Naive thymus-derived CD4-positive, alpha-beta T cell (primary cell): ENCODE results near the gene ATP23. TPM values are rescaled to one million over a fixed set of nuclear protein-coding genes. Genes with fewer than 3 reads are reported as not detected.

ENCODE experiments used
- ATAC-seq: fragments of 150-1000 bp; cut with Tn5 transposase; 2 replicates; pipeline ENCODE4 v1.10.0; 2021; ENCODE audit warnings: mild to moderate bottlenecking, moderate library complexity
- CTCF ChIA-PET: fragments of 350-600 bp; sonication (Branson Sonifier 250); formaldehyde crosslinking; loops from one replicate; lab custom pipeline; 2021; ENCODE audit warnings: antibody characterized with exemption; lab: Charles Lee
- POLR2A ChIA-PET: fragments of 350-600 bp; sonication (Branson Sonifier 250); formaldehyde crosslinking; loops from one replicate; lab custom pipeline; 2021; ENCODE audit warnings: antibody characterized with exemption, inconsistent platforms; lab: Charles Lee
- DNase-seq, 9 donors: peaks; one replicate each; pipeline versions ENCODE4 v3.0.0 to v3.0.0-alpha.2; 2020 to 2022; ENCODE audit warnings: mixed read lengths in 1 of 9
- H3K27ac ChIP-seq: one replicate; pipeline ENCODE4 v1.7.0; 2013; ENCODE audit warnings: mild to moderate bottlenecking, low read depth, low read length, moderate library complexity
- H3K27me3 ChIP-seq, 2 donors: one replicate each; pipeline ENCODE4 v1.7.0; 2013; ENCODE audit warnings: low read length in 2 of 2, mild to moderate bottlenecking in 2 of 2, moderate library complexity in 2 of 2; ENCODE audit not compliant: control insufficient read depth in 2 of 2, insufficient read depth in 2 of 2
- H3K36me3 ChIP-seq, 3 experiments: 1 replicate in 2 of 3; 2 replicates in 1 of 3; pipeline ENCODE4 v1.7.0; 2013; ENCODE audit warnings: low read length in 3 of 3, mild to moderate bottlenecking in 3 of 3, moderate library complexity in 1 of 3; ENCODE audit not compliant: insufficient read depth in 3 of 3, control insufficient read depth in 2 of 3
- H3K4me1 ChIP-seq, 2 donors: one replicate each; pipeline ENCODE4 v1.7.0; 2013; ENCODE audit warnings: low read length in 2 of 2, mild to moderate bottlenecking in 2 of 2, moderate library complexity in 1 of 2; ENCODE audit not compliant: control insufficient read depth in 2 of 2, insufficient read depth in 2 of 2
- H3K4me3 ChIP-seq: 2 replicates; pipeline ENCODE4 v1.7.0; 2013; ENCODE audit warnings: mild to moderate bottlenecking, low read length
- H3K9me3 ChIP-seq, 3 experiments: 1 replicate in 2 of 3; 2 replicates in 1 of 3; pipeline ENCODE4 v1.7.0; 2013; ENCODE audit warnings: low read length in 3 of 3; ENCODE audit not compliant: control insufficient read depth in 2 of 3
- H3K27ac Mint-ChIP-seq, 9 donors: one replicate each; pipeline ENCODE4 v1.8.0; 2020 to 2022; ENCODE audit warnings: mixed read lengths in 9 of 9, mild to moderate bottlenecking in 8 of 9, moderate library complexity in 5 of 9, inconsistent platforms in 2 of 9
- H3K27me3 Mint-ChIP-seq, 5 donors: one replicate each; pipeline ENCODE4 v1.8.0; 2021 to 2022; ENCODE audit warnings: mixed read lengths in 5 of 5, mild to moderate bottlenecking in 1 of 5
- H3K36me3 Mint-ChIP-seq, 5 donors: one replicate each; pipeline ENCODE4 v1.8.0; 2020 to 2022; ENCODE audit warnings: mixed read lengths in 5 of 5, mild to moderate bottlenecking in 3 of 5, inconsistent platforms in 1 of 5
- H3K4me1 Mint-ChIP-seq, 7 donors: one replicate each; pipeline ENCODE4 v1.8.0; 2020 to 2022; ENCODE audit warnings: mixed read lengths in 7 of 7, mild to moderate bottlenecking in 3 of 7, inconsistent platforms in 1 of 7
- H3K4me3 Mint-ChIP-seq, 10 donors: one replicate each; pipeline ENCODE4 v1.8.0; 2020 to 2022; ENCODE audit warnings: mild to moderate bottlenecking in 10 of 10, mixed read lengths in 10 of 10, moderate library complexity in 6 of 10, inconsistent platforms in 2 of 10
- H3K9me3 Mint-ChIP-seq, 11 donors: one replicate each; pipeline ENCODE4 v1.8.0; 2020 to 2022; ENCODE audit warnings: mixed read lengths in 11 of 11, mild to moderate bottlenecking in 4 of 11, inconsistent platforms in 1 of 11, moderate library complexity in 1 of 11
- intact Hi-C, 2 donors: fragments of 100-400 bp; cut with micrococcal nuclease; formaldehyde crosslinking; loops; one replicate each; pipeline ENCODE4 v1.15.1; 2023
- polyA plus RNA-seq, 2 donors: library from polyadenylated mRNA; unstranded; fragments of 300-500 nt; fragmentation: Illumina TruSeq; gene quantifications; one replicate each; pipeline ENCODE4 v1.2.3, GENCODE V29; 2021
- total RNA-seq, 6 experiments: library from RNA in 5 of 6; stranded (reverse) in 5 of 6; gene quantifications; 1 replicate in 5 of 6; 2 replicates in 1 of 6; pipeline ENCODE4 v1.2.3 and lab custom pipeline; 2021 to 2026

The ATP23 gene, protein sequence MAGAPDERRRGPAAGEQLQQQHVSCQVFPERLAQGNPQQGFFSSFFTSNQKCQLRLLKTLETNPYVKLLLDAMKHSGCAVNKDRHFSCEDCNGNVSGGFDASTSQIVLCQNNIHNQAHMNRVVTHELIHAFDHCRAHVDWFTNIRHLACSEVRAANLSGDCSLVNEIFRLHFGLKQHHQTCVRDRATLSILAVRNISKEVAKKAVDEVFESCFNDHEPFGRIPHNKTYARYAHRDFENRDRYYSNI
- total RNA-seq (10 to 100 TPM in 1 of 5 experiments, 1 to 10 TPM in 4; 7.2 to 12.3 (median 8.2) TPM), polyA plus RNA-seq (10 to 100 TPM; 30.1 to 31.1 TPM), total RNA-seq (lab: John Stamatoyannopoulos, UW) (4.6 reads per million, percentile 22 among the genes with 10 or more reads in this experiment)

DNA sequence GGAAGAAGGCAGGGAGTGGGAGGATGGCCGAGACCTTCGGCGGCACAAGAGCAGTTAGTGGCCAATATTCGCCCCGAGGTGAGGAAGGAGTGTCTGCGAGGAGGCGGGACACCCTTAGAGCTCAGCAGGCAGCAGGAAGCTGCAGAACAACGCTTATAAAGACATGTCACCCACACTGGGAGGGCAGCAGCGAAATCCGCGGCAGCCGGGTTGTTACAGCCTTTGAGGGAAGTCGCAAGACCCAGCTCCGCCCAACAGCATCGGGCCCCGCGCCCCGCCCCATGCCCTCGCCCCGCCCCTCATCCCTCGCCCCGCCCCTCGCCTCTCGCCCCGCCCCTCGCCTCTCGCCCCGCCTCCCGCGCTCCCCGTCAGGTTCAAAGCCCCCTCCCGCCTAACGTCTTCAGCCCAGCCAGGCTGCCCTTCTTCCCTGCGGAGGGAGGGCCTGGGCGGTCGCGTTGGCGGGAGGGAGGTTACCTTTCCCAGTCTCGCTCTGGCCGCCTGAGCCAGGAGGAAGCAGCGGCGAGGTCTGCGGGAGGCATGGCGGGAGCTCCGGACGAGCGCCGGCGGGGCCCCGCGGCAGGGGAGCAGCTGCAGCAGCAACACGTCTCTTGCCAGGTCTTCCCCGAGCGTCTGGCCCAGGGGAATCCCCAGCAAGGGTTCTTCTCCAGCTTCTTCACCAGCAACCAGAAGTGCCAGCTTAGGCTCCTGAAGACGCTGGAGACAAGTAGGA, at the start of gene ATP23:
ATP23 (plus strand) TSS at position 403 of the 730 bp plus-strand sequence; CDS start at position 538, 135 bp downstream.
- POLR2A ChIA-PET, result interaction anchor here (0.7 to 1.0 kb wide), 4 partner anchors 9 to 158 kb away, joined by 3 to 4 read pairs (median 4); partner anchors contain the start of gene TSFM
- H3K27me3 Mint-ChIP-seq, result no peaks in the 10 kb centered on the region
- intact Hi-C loops, result loop anchor here (1.0 to 5.0 kb wide), 6 partner anchors 94 to 249 kb away; partner anchors contain the start of genes CDK4 (in 2 of the 2), OS9 (in 2 of the 2), CTDSP2 (in 1 of the 2) and EEF1AKMT3 (in 1 of the 2)

DNA sequence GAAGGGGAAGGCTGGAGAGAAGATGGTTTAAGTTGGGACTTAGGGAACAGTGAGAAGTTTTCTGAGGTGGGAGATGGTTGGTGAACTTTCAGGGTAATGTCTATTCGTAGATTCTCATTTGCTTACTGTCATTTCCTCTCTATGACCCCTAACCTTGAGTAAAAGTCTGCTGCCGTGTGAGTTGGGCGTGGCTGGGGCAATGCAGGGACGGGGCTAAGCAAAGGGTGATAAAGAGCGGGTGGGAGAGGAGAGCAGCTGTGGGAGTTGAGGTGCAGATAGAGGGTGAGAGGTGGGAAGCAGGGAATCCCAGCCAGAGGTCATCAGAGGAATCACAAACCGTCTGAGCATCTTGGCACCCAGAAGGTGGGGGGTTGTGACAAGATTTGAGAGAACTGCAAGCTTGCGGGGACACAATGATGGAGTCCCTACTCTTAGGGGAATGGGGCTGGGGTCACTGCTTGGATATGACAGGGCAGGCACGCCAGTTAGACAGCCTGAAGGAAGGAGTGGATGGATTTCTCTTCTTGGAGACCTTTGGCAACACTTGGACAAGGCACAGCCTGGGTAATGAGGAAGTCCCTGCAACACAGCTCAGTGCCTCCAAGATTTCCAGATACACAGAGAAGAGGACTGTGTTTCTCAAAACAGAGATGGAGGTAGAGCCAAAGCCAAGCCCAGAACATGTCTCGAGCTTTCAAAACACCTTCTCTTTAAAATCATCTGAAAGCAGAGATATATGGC, 49.0 kb upstream of the ATP23 start:
- Histone ChIP-seq H3K4me1 (peaks cover 18 to 40% of the 10 kb centered on the region in 2 donors), H3K4me3 (no peak overlapping the region), H3K36me3 (no peaks in the 10 kb centered on the region), H3K27me3 (no peaks in the 10 kb centered on the region), H3K27ac (no peak overlapping the region), H3K9me3 (no peaks in the 10 kb centered on the region)
- Mint-ChIP-seq H3K4me1 (peaks cover 21 to 46% (median 42%) of the 10 kb centered on the region in 7 donors), H3K27ac (no peak overlapping the region), H3K9me3 (no peaks in the 10 kb centered on the region), H3K27me3 (peaks cover 0 to 6% (median 0%) of the 10 kb centered on the region in 5 donors), H3K36me3 (no peaks in the 10 kb centered on the region), H3K4me3 (no peak overlapping the region)
- no peak for DNase-seq
- ChIA-PET POLR2A (no interaction called here), CTCF (interaction anchor here (2.6 kb wide), 1 partner anchor 10 kb away, joined by 7 read pairs; no protein-coding TSS in a partner anchor)
- no peak for ATAC-seq
- intact Hi-C loops, result no loop called here

More for the DNA sequence above, at the start of gene ATP23:
- H3K36me3 ChIP-seq, result no peaks in the 10 kb centered on the region
- H3K27ac ChIP-seq, result peak within 1 kb of the TSS; percentile 90
- peak within 1 kb of the TSS; percentile 93 to 100 (median 99) for H3K27ac Mint-ChIP-seq
- peaks cover 0 to 9% (median 0%) of the 10 kb centered on the region in 5 donors for H3K36me3 Mint-ChIP-seq
- no peaks in the 10 kb centered on the region for H3K27me3 ChIP-seq
- peak; percentile 82 to 95 (median 90) for DNase-seq
- H3K4me1 ChIP-seq, result peaks cover 20 to 28% of the 10 kb centered on the region in 2 donors
- H3K4me3 Mint-ChIP-seq, result peak within 1 kb of the TSS; percentile 87 to 100 (median 98)
- H3K4me3 ChIP-seq, result peak within 1 kb of the TSS; percentile 84
- no peaks in the 10 kb centered on the region for H3K9me3 ChIP-seq
- H3K4me1 Mint-ChIP-seq, result peaks cover 24 to 54% (median 47%) of the 10 kb centered on the region in 7 donors
- H3K9me3 Mint-ChIP-seq, result peaks cover 0 to 4% (median 0%) of the 10 kb centered on the region in 11 donors
- peak; percentile 96 for ATAC-seq
- CTCF ChIA-PET, result no interaction called here

DNA sequence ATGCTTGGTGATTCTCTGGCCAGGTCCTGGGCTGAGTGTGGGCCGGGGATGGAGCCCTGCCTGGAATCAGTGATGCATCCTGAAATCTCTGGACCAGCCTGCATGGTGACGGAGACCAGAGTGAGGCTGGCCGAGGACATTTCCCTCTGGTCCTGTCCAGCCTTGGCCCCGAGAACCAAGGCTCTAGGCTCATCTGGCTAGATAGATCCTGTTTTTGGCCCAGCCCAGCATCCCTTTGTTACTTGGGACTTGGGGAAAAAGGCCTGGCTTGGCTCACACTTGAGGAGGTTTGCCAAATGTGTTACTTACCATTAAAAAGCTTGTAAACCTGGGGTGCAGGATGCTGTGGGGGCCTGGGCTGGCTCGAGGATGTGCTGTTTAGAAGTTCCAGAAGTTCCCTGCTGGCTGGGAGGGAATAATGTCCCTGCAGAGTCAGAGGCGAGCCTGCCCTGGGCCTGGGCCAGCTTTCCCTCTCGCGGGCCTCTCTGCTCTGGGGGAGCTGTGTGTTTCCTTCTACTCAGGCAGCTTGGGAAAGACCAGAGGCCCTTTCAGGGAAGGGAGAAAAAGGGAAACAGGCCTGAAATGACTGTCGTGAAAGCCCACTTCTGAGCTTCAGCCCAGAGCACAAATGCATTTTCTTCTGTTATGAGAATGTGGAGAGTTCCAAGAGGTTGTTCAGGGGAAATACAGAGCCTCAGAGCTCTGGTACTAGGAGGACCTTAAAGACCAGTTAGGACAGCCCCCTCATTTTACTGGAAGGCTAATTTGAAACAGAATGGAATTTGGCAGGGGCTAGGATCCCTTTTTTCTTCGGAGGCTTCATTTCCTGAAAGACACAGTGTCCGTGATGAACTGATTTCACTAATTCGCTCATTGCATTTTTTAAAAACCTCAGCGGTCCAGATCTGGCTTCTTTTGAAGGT, 47.7 kb upstream of the ATP23 start:
- Histone ChIP-seq H3K4me3 (no peak overlapping the region), H3K4me1 (peaks cover 23 to 46% of the 10 kb centered on the region in 2 donors), H3K27ac (no peak overlapping the region), H3K27me3 (no peaks in the 10 kb centered on the region), H3K9me3 (no peaks in the 10 kb centered on the region), H3K36me3 (no peaks in the 10 kb centered on the region)
- ChIA-PET CTCF (interaction anchor here (0.6 to 4.0 kb wide), 4 partner anchors 9 to 126 kb away, joined by 3 to 39 read pairs (median 6); no protein-coding TSS in a partner anchor), POLR2A (interaction anchor here (0.7 to 3.6 kb wide), 3 partner anchors 10 to 110 kb away, joined by 3 to 27 read pairs (median 8); partner anchors contain the start of gene TSFM)
- intact Hi-C loops, result no loop called here
- H3K36me3 Mint-ChIP-seq, result no peaks in the 10 kb centered on the region
- no peaks in the 10 kb centered on the region for H3K9me3 Mint-ChIP-seq
- peaks cover 0 to 6% (median 0%) of the 10 kb centered on the region in 5 donors for H3K27me3 Mint-ChIP-seq
- H3K4me1 Mint-ChIP-seq, result peaks cover 30 to 47% (median 46%) of the 10 kb centered on the region in 7 donors
- H3K27ac Mint-ChIP-seq, result peak overlapping the region in 4 of 9 donors; percentile 39 to 94 (median 68)
- no peak for DNase-seq
- no peak for ATAC-seq
- H3K4me3 Mint-ChIP-seq, result peak overlapping the region in 4 of 10 donors; percentile 18 to 88 (median 59)

DNA sequence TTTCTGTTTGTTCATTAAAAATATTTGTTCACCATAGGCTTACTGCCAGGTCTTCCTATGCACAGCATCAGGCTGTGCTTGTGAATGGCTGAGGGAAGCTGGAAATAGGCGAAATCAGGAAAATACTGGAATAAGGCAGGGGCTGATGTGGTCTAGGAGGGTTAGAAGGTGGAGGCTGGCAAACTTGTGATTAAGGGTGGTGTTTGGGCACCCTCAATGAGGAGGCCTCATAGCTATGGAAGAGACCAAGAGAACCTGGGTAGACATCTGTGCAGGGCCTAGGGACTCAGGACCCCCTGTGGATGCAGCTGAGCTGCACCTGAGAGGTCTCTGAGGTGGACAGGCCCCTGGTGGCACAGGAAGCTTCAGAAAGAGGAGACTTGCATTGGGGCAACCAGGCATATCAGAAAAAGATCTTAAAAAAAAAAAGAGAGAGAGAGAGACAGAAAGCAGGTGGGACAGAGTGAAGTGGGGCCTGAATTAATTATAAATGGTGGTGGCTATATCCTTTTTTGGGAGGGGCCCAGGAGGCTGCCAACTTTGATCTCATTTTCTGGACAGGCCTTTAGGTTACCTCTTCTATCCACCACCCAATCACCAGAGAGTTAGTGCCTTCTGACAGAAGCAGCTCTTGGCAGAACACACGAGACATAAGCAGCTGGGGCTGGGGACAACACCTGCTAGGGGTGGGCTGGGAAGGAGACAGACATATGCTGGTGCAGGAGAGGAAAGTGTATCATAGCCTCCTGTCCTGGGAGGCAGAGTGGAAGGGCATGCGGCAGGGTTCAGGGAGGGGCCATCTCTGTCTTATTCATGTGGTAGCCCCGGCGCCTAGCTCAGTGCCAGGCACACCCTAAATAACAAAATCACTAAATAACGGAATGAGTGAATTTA, 46.7 kb upstream of the ATP23 start:
- POLR2A ChIA-PET, result interaction anchor here (0.7 to 3.6 kb wide), 6 partner anchors 10 to 111 kb away, joined by 3 to 27 read pairs (median 6); partner anchors contain the start of genes CTDSP2 and TSFM
- intact Hi-C loops, result no loop called here
- Mint-ChIP-seq H3K27ac (peak overlapping the region; percentile 11 to 94 (median 63)), H3K27me3 (peaks cover 0 to 6% (median 0%) of the 10 kb centered on the region in 5 donors), H3K4me3 (peak overlapping the region in 9 of 10 donors; percentile 40 to 88 (median 64)), H3K36me3 (no peaks in the 10 kb centered on the region), H3K9me3 (no peaks in the 10 kb centered on the region), H3K4me1 (peaks cover 32 to 57% (median 54%) of the 10 kb centered on the region in 7 donors)
- ATAC-seq, result no peak
- Histone ChIP-seq H3K9me3 (no peaks in the 10 kb centered on the region), H3K4me3 (no peak overlapping the region), H3K36me3 (no peaks in the 10 kb centered on the region), H3K27me3 (no peaks in the 10 kb centered on the region), H3K4me1 (peaks cover 29 to 49% of the 10 kb centered on the region in 2 donors), H3K27ac (no peak overlapping the region)
- CTCF ChIA-PET, result interaction anchor here (0.6 to 4.0 kb wide), 12 partner anchors 8 to 135 kb away, joined by 3 to 39 read pairs (median 9); partner anchors contain the start of gene CTDSP2
- no peak for DNase-seq
